K562 (cell line): ENCODE data around the gene PPIL6. TPM values are rescaled to one million over a fixed set of nuclear protein-coding genes. Genes with fewer than 3 reads are reported as not detected.

ENCODE experiments used
- ATF1 ChIP-seq, 2 experiments: fragments of 450-650 bp in 1 of 2; IDR thresholded peaks; 2 replicates each; pipeline ENCODE4 v1.6.1; 2016; ENCODE audit warnings: missing compliant biosample characterization in 1 of 2, missing genetic modification characterization in 1 of 2
- BHLHE40 ChIP-seq: IDR thresholded peaks from 2 replicates; pipeline ENCODE4 v1.6.1; 2011; ENCODE audit warnings: low read length, improper control_type of control experiment
- CEBPZ ChIP-seq: fragments of 150-350 bp; IDR thresholded peaks from 2 replicates; pipeline ENCODE4 v1.6.1; 2014; ENCODE audit warnings: low read depth, mild to moderate bottlenecking, low read length, borderline replicate concordance
- CHD2 ChIP-seq: IDR thresholded peaks from 2 replicates; pipeline ENCODE4 v1.6.1; 2011; ENCODE audit warnings: low read depth, low read length
- FIP1L1 ChIP-seq: fragments of 200-400 bp; formaldehyde crosslinking; IDR thresholded peaks from 2 replicates; pipeline ENCODE4 v1.6.1; 2018; ENCODE audit warnings: mild to moderate bottlenecking, low read depth, low read length; ENCODE audit not compliant: poor library complexity, severe bottlenecking
- HBP1 ChIP-seq: fragments of 450-650 bp; formaldehyde crosslinking; IDR thresholded peaks from 2 replicates; pipeline ENCODE4 v1.4.0; 2022; ENCODE audit warnings: missing genetic modification characterization
- HDGF ChIP-seq: fragments of 450-650 bp; IDR thresholded peaks from 2 replicates; pipeline ENCODE4 v1.6.1; 2016
- KLF13 ChIP-seq: fragments of 450-650 bp; IDR thresholded peaks from 2 replicates; pipeline ENCODE4 v1.6.1; 2016; ENCODE audit warnings: missing genetic modification characterization, low read depth, mild to moderate bottlenecking, missing compliant biosample characterization, moderate library complexity, borderline replicate concordance
- MBD2 ChIP-seq: sonication (generic); IDR thresholded peaks from 2 replicates; pipeline ENCODE4 v1.6.1; 2016; ENCODE audit warnings: low read depth, borderline replicate concordance
- MYC ChIP-seq, 2 experiments: fragments of 250-450 bp in 1 of 2; sonication (Bioruptor Pico) in 1 of 2; IDR thresholded peaks; 2 replicates each; pipeline versions ENCODE4 v1.5.1 to v1.6.1; 2012 to 2021; ENCODE audit warnings: low read depth in 2 of 2, borderline replicate concordance in 1 of 2, improper control_type of control experiment in 1 of 2, low read length in 1 of 2, mild to moderate bottlenecking in 1 of 2, moderate library complexity in 1 of 2
- RBM14 ChIP-seq: fragments of 200-400 bp; formaldehyde crosslinking; IDR thresholded peaks from 2 replicates; pipeline ENCODE4 v1.6.1; 2018; ENCODE audit warnings: low read depth, mild to moderate bottlenecking, low read length, moderate library complexity, borderline replicate concordance; ENCODE audit not compliant: insufficient read depth
- SAFB ChIP-seq: fragments of 200-400 bp; formaldehyde crosslinking; IDR thresholded peaks from 2 replicates; pipeline ENCODE4 v1.6.1; 2017; ENCODE audit warnings: low read depth, low read length, borderline replicate concordance
- SMAD3 ChIP-seq: fragments of 450-650 bp; formaldehyde crosslinking; conservative IDR thresholded peaks from 2 replicates; pipeline ENCODE4 v1.4.0; 2020; ENCODE audit warnings: mild to moderate bottlenecking
- SUPT5H ChIP-seq: fragments of 450-650 bp; IDR thresholded peaks from 2 replicates; pipeline ENCODE4 v1.6.1; 2016
- TEAD4 ChIP-seq, 2 experiments: sonication (generic) in 1 of 2; formaldehyde crosslinking in 1 of 2; IDR thresholded peaks; 2 replicates each; pipeline versions ENCODE4 v1.6.1 to v1.8.0; 2012 to 2022; ENCODE audit warnings: borderline replicate concordance in 1 of 2, inconsistent platforms in 1 of 2, low read length in 1 of 2, mild to moderate bottlenecking in 1 of 2, missing genetic modification reagents in 1 of 2
- TRIM25 ChIP-seq: fragments of 450-650 bp; IDR thresholded peaks from 2 replicates; pipeline ENCODE4 v1.7.0; 2016; ENCODE audit warnings: borderline replicate concordance
- ZKSCAN1 ChIP-seq: fragments of 150-350 bp; IDR thresholded peaks from 2 replicates; pipeline ENCODE4 v1.6.1; 2016; ENCODE audit warnings: low read depth, low read length
- ZNF12 ChIP-seq: sonication (generic); formaldehyde crosslinking; IDR thresholded peaks from 2 replicates; pipeline ENCODE4 v1.4.0; 2020; ENCODE audit warnings: mild to moderate bottlenecking, missing genetic modification reagents
- ZNF197 ChIP-seq: fragments of 200-800 bp; sonication (Bioruptor generic); IDR thresholded peaks from 2 replicates; pipeline ENCODE4 v1.6.1; 2016; ENCODE audit warnings: low read depth, missing genetic modification characterization, missing compliant biosample characterization
- ZNF589 ChIP-seq: fragments of 200-800 bp; sonication (Bioruptor generic); IDR thresholded peaks from 2 replicates; pipeline ENCODE4 v1.6.1; 2016; ENCODE audit warnings: low read depth, missing genetic modification characterization, missing compliant biosample characterization
- polyA plus RNA-seq, 8 experiments: library from polyadenylated mRNA; depleted of rRNA in 4 of 8; stranded (reverse) in 5 of 8; unstranded in 3 of 8; fragments of >200 nt; fragmentation: Nextera tagmentation in 2 of 8; fragmentation: Illumina TruSeq in 1 of 8; extraction: Ambion mirVana in 2 of 8; extraction: Trizol in 1 of 8; gene quantifications; 2 replicates each; pipeline versions ENCODE4 v1.2.1 to v1.2.3, GENCODE V29; 2011 to 2014; ENCODE audit warnings: inconsistent platforms in 1 of 8, missing spikeins in 1 of 8
- total RNA-seq, 7 experiments: library from RNA; depleted of rRNA in 6 of 7; stranded (reverse); fragments of >200 nt in 6 of 7; fragmentation: Illumina TruSeq in 2 of 7; extraction: Trizol in 2 of 7; gene quantifications; 2 replicates each; pipeline versions ENCODE4 v1.2.1 to v1.2.3, GENCODE V29; 2011 to 2021; ENCODE audit warnings: low replicate concordance in 1 of 7

The PPIL6 gene
- total and polyA plus RNA-seq, 9 of the 15 experiments (the other 6 are each of a cell fraction or from before 2014, with no cell fraction given), result 0.03 to 0.98 (median 0.41) TPM; not detected in 1

- 0 out of 2 replicates have a peak, but pooled peaks have one; percentile 67 for TF ChIP-seq ZNF589 (CRISPR knock-in tag)
- 0 out of 2 replicates have a peak, but pooled peaks have one; percentile 25 for TF ChIP-seq RBM14
- TF ChIP-seq ZKSCAN1, result no peak
- TF ChIP-seq MYC (IDR thresholded peaks at IDR 0.05; ENCODE audit: low read depth, low read length), result peak; percentile 16; the same call in 1 of the 2 replicates
- TF ChIP-seq MYC (CRISPR knock-in tag; IDR thresholded peaks at IDR 0.05; ENCODE audit: borderline replicate concordance, low read depth), result no peak
- TF ChIP-seq ZNF197 (CRISPR knock-in tag), result no peak
- TF ChIP-seq SUPT5H, result peak; percentile 97
- TF ChIP-seq ATF1 (CRISPR knock-in tag; IDR thresholded peaks at IDR 0.05), result no peak
- peak; percentile 90 for TF ChIP-seq ATF1 (tag; IDR thresholded peaks at IDR 0.05)
- no peak for TF ChIP-seq TRIM25
- TF ChIP-seq SAFB, result peak; percentile 80
- TF ChIP-seq MBD2, result no peak
- 0 out of 2 replicates have a peak, but pooled peaks have one; percentile 3 for TF ChIP-seq TEAD4 (IDR thresholded peaks at IDR 0.05; ENCODE audit: low read length)
- TF ChIP-seq TEAD4 (CRISPR knock-in tag; IDR thresholded peaks at IDR 0.05; ENCODE audit: borderline replicate concordance), result no peak
- TF ChIP-seq CEBPZ, result no peak
- TF ChIP-seq FIP1L1, result peak; percentile 93
- no peak for TF ChIP-seq SMAD3 (CRISPR knock-in tag)
- no peak for TF ChIP-seq HDGF
- peak; percentile 61; the same call in 1 of the 2 replicates for TF ChIP-seq ZNF12 (CRISPR knock-in tag)
- TF ChIP-seq HBP1, result 0 out of 2 replicates have a peak, but pooled peaks have one; percentile 53
- TF ChIP-seq CHD2, result peak; percentile 52; the same call in 1 of the 2 replicates
- peak; percentile 98 for TF ChIP-seq BHLHE40
- TF ChIP-seq KLF13 (tag), result no peak
Measured at GRCh38 chr6:109381747-109382575, 58.5 kb downstream of the PPIL6 start, which contains the start of gene CD164 (continued).
